PC-3 (cell line): ENCODE data around the gene RELL2. TPM values are rescaled to one million over a fixed set of nuclear protein-coding genes. Genes with fewer than 3 reads are reported as not detected.

Experiments
- ATAC-seq: fragments of 200-7000 bp; cut with Tn5 transposase; 2 replicates; pipeline ENCODE4 v1.9.1; 2020; ENCODE audit warnings: mild to moderate bottlenecking, moderate library complexity
- BruUV-seq: library from RNA; stranded (reverse); fragments of 400-500 nt; replicated peaks from 2 replicates; lab custom pipeline; 2021; lab: Mats Ljungman, UMichigan
- CTCF ChIA-PET: fragments of 300-600 bp; sonication (Branson Sonifier 250); formaldehyde crosslinking; loops from one replicate; lab custom pipeline; 2022; ENCODE audit warnings: antibody characterized with exemption; lab: Charles Lee
- POLR2A ChIA-PET: fragments of 300-600 bp; sonication (Branson Sonifier 250); formaldehyde crosslinking; loops from one replicate; lab custom pipeline; 2022; ENCODE audit warnings: antibody characterized with exemption; ENCODE audit not compliant: unreplicated experiment; lab: Charles Lee
- DNase-seq: peaks from one replicate; pipeline ENCODE4 v3.0.0-alpha.2; 2015
- H2AFZ ChIP-seq: fragments of 300-600 bp; sonication (generic); 2 replicates; pipeline ENCODE4 v1.6.0; 2016; ENCODE audit warnings: antibody characterized with exemption, low read length
- H3F3A ChIP-seq: fragments of 300-600 bp; sonication (generic); one replicate; pipeline ENCODE4 v1.6.0; 2017; ENCODE audit warnings: antibody characterized with exemption, low read length, control low read depth, mild to moderate bottlenecking; ENCODE audit not compliant: unreplicated experiment
- H3K27ac ChIP-seq: fragments of 300-600 bp; sonication (generic); 2 replicates; pipeline ENCODE4 v1.5.1; 2016; ENCODE audit warnings: mild to moderate bottlenecking, low read length
- H3K27me3 ChIP-seq: fragments of 300-600 bp; sonication (generic); 2 replicates; pipeline ENCODE4 v1.6.1; 2016; ENCODE audit warnings: low read length, mixed read lengths
- H3K36me3 ChIP-seq: fragments of 300-600 bp; sonication (generic); 2 replicates; pipeline ENCODE4 v1.6.1; 2016; ENCODE audit warnings: low read depth, mixed run types, low read length, mixed read lengths
- H3K4me1 ChIP-seq: fragments of 300-600 bp; sonication (generic); 2 replicates; pipeline ENCODE4 v1.5.1; 2016; ENCODE audit warnings: low read length; ENCODE audit not compliant: insufficient read depth
- H3K4me2 ChIP-seq: fragments of 300-600 bp; sonication (generic); 2 replicates; pipeline ENCODE4 v1.6.0; 2016; ENCODE audit warnings: low read length
- H3K4me3 ChIP-seq: fragments of 300-600 bp; sonication (generic); 2 replicates; pipeline ENCODE4 v1.5.1; 2016; ENCODE audit warnings: mild to moderate bottlenecking, low read length, mixed read lengths
- H3K79me2 ChIP-seq: fragments of 300-600 bp; sonication (generic); 2 replicates; pipeline ENCODE4 v1.6.1; 2017; ENCODE audit warnings: low read length, mixed read lengths
- H3K9ac ChIP-seq: fragments of 300-600 bp; sonication (generic); 2 replicates; pipeline ENCODE4 v1.6.0; 2016; ENCODE audit warnings: mild to moderate bottlenecking, low read length
- H3K9me2 ChIP-seq: fragments of 300-600 bp; sonication (generic); replicated peaks from 2 replicates; pipeline ENCODE4 v1.6.1; 2016; ENCODE audit warnings: mixed run types, low read length, mixed read lengths
- H3K9me3 ChIP-seq: fragments of 300-600 bp; sonication (generic); 2 replicates; pipeline ENCODE4 v1.6.1; 2016; ENCODE audit warnings: low read length, mixed read lengths
- H4K20me1 ChIP-seq: fragments of 300-600 bp; sonication (generic); 2 replicates; pipeline ENCODE4 v1.6.1; 2016; ENCODE audit warnings: low read length, mixed read lengths
- EZH2 ChIP-seq: fragments of 300-600 bp; sonication (generic); IDR thresholded peaks from one replicate; pipeline ENCODE4 v1.6.1; 2017; ENCODE audit warnings: antibody characterized with exemption, mild to moderate bottlenecking, low read length; ENCODE audit not compliant: unreplicated experiment
- EZH2phosphoT487 ChIP-seq: fragments of 300-600 bp; sonication (generic); IDR thresholded peaks from 2 replicates; pipeline ENCODE4 v1.6.1; 2018; ENCODE audit warnings: mild to moderate bottlenecking, antibody characterized with exemption, low read length, borderline replicate concordance
- intact Hi-C: fragments of 100-400 bp; cut with micrococcal nuclease; formaldehyde crosslinking; loops from 2 replicates; pipeline ENCODE4 v1.9.0; 2023
- total RNA-seq: library from RNA; depleted of rRNA; stranded (reverse); fragments of >200 nt; gene quantifications from 2 replicates; pipeline ENCODE4 v1.2.3, GENCODE V29; 2014
- TF ChIP-seq, protein P1 (sequence below): fragments of 300-600 bp; sonication (generic); conservative IDR thresholded peaks from 2 replicates; pipeline ENCODE4 v1.5.1; 2017; ENCODE audit warnings: antibody characterized with exemption, low read depth, mild to moderate bottlenecking, low read length

Gene RELL2
- total RNA-seq, 1 experiment from 2014 or later: 5.6 TPM

DNA sequence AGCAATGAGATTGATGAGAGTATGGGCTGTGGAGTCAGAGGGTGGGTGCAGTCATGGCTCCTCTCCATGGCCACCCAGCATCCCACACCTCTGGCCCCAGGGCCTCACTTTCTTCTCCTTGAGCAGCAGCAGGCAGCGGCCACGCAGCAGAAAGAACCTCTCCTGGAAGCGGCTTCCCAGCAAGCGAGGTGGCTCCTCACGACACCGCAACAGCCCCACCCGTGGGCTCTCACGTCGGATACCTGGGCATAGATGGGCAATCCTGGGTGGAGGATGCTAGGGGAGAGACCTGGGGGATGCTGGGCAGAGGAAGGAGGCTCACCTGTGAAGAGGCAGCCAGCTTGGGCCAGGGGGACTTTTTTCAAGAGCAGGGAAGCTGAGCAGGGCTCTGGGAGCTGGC lies 19.6 kb downstream of the RELL2 start:
- intact Hi-C loops: no loop called here
- Histone ChIP-seq H4K20me1 (no peaks in the 10 kb centered on the region), H3K36me3 (no peaks in the 10 kb centered on the region), H3K9me2 (no peaks in the 10 kb centered on the region), H3K27ac (no peak overlapping the region), H3F3A (no peaks in the 10 kb centered on the region), H3K9me3 (no peaks in the 10 kb centered on the region), H3K4me2 (no peak overlapping the region), H3K79me2 (no peaks in the 10 kb centered on the region), H3K27me3 (no peaks in the 10 kb centered on the region), H3K9ac (no peak overlapping the region), H3K4me1 (peaks cover 31% of the 10 kb centered on the region), H3K4me3 (no peak overlapping the region), H2AFZ (no peak overlapping the region)
- DNase-seq (no peak), ATAC-seq (no peak)
- ChIA-PET CTCF (no interaction called here), POLR2A (no interaction called here)
- TF ChIP-seq EZH2phosphoT487 (no peak), EZH2 (no peak)
- TF ChIP-seq, protein P1, sequence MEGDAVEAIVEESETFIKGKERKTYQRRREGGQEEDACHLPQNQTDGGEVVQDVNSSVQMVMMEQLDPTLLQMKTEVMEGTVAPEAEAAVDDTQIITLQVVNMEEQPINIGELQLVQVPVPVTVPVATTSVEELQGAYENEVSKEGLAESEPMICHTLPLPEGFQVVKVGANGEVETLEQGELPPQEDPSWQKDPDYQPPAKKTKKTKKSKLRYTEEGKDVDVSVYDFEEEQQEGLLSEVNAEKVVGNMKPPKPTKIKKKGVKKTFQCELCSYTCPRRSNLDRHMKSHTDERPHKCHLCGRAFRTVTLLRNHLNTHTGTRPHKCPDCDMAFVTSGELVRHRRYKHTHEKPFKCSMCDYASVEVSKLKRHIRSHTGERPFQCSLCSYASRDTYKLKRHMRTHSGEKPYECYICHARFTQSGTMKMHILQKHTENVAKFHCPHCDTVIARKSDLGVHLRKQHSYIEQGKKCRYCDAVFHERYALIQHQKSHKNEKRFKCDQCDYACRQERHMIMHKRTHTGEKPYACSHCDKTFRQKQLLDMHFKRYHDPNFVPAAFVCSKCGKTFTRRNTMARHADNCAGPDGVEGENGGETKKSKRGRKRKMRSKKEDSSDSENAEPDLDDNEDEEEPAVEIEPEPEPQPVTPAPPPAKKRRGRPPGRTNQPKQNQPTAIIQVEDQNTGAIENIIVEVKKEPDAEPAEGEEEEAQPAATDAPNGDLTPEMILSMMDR: no peak
- no TSS peak for BruUV-seq

DNA sequence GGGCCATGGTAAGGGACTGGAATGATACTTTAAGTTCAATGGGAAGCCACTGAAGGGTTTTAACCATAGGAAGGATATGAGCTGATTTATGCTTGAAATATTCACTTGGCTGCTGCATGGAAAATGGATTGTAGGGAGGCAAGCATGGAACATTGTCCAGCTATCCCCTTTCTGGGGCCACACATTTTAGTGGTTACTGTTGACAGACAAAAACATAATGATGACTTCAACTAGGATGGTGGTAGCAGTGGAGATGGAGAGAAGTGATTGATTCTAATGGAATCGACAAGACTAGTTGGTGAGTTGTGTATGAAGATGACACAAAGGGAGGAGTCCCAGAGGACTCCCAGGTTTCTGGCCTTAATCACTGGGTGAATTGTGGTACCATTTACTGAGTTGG lies 20.6 kb downstream of the RELL2 start:
- Histone ChIP-seq H3K9me3 (no peaks in the 10 kb centered on the region), H3K9me2 (no peaks in the 10 kb centered on the region), H2AFZ (no peak overlapping the region), H3K4me3 (no peak overlapping the region), H3K79me2 (no peaks in the 10 kb centered on the region), H4K20me1 (no peaks in the 10 kb centered on the region), H3K4me2 (no peak overlapping the region), H3K4me1 (peaks cover 26% of the 10 kb centered on the region), H3F3A (no peaks in the 10 kb centered on the region), H3K36me3 (no peaks in the 10 kb centered on the region), H3K27me3 (no peaks in the 10 kb centered on the region), H3K27ac (peak overlapping the region; percentile 26; the same call in 1 of the 2 replicates), H3K9ac (no peak overlapping the region)
- CTCF ChIA-PET: no interaction called here
- no peak for TF ChIP-seq EZH2phosphoT487
- TF ChIP-seq, protein P1: no peak
- no peak for TF ChIP-seq EZH2
- DNase-seq (no peak), ATAC-seq (no peak)
- intact Hi-C loops: no loop called here
- BruUV-seq: no TSS peak
- POLR2A ChIA-PET: no interaction called here

DNA sequence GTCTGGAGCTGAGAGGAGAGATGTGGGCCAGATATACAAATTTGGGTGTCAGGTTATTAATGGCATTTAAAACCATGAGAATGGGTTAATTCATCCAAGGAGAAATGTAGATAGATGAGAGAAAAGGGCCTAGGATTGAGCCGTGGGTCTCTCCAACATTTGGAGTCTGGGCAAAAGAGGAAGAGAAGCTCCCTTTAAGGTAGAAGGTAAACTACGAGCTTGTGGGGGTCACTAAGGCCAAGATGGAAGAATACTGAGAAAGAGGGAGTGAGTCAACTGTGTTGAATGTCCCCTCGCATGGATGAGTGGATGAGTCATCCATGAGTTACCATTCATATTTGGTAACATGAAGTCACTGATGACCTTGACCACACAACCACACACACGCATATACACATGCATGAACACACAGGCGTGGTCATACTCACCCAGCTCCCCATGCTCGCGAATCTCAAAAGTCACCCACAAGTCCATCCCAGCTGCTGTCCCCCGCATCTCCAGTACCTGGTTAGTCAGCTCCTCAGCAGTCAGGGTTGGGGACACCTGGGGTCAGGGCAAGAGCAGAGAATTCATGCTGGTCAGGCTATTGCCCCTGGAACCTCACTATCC lies 21.2 kb downstream of the RELL2 start:
- DNase-seq (peak; percentile 81), ATAC-seq (peak; percentile 66)
- POLR2A ChIA-PET: no interaction called here
- no peaks in the 10 kb centered on the region for H3K36me3 ChIP-seq
- no peak overlapping the region for H3K4me3 ChIP-seq
- no peak overlapping the region for H3K4me2 ChIP-seq
- intact Hi-C loops: no loop called here
- CTCF ChIA-PET: interaction anchor here (0.5 kb wide), 1 partner anchor 66 kb away, joined by 4 read pairs; no protein-coding TSS in a partner anchor
- no peaks in the 10 kb centered on the region for H3K79me2 ChIP-seq
- H3K9me2 ChIP-seq: no peaks in the 10 kb centered on the region
- no peak overlapping the region for H2AFZ ChIP-seq
- H3K4me1 ChIP-seq: peaks cover 26% of the 10 kb centered on the region
- H3K27ac ChIP-seq: peak overlapping the region; percentile 38
- H4K20me1 ChIP-seq: no peaks in the 10 kb centered on the region
- H3K9me3 ChIP-seq: no peaks in the 10 kb centered on the region
- BruUV-seq: no TSS peak
- H3K27me3 ChIP-seq: no peaks in the 10 kb centered on the region
- TF ChIP-seq EZH2 (no peak), EZH2phosphoT487 (no peak)
- TF ChIP-seq, protein P1: no peak
- no peak overlapping the region for H3K9ac ChIP-seq
- no peaks in the 10 kb centered on the region for H3F3A ChIP-seq
